LNCAP (cell line): Measurements from ENCODE around the gene DMKN.

Experiments
- CTCF ChIP-seq: fragments of 450-650 bp; IDR thresholded peaks from 2 replicates; pipeline ENCODE4 v1.5.1; 2017; ENCODE audit warnings: mild to moderate bottlenecking

DMKN gene

GRCh38 chr19:35508129-35508528 is 5.3 kb downstream of the DMKN start:
- TF ChIP-seq CTCF = no peak

- no peak for TF ChIP-seq CTCF
Observed at GRCh38 chr19:35507561-35507960, 5.9 kb downstream of the DMKN start.

- no peak for TF ChIP-seq CTCF
Observed at GRCh38 chr19:35506011-35506410, 7.4 kb downstream of the DMKN start.

- TF ChIP-seq CTCF = no peak
Observed at GRCh38 chr19:35502751-35503150, 10.7 kb downstream of the DMKN start.

GRCh38 chr19:35501684-35502083 is 11.8 kb downstream of the DMKN start:
- no peak for TF ChIP-seq CTCF

GRCh38 chr19:35500611-35501010 is 12.8 kb downstream of the DMKN start:
- no peak for TF ChIP-seq CTCF

- no peak for TF ChIP-seq CTCF
Observed at GRCh38 chr19:35498984-35499527, 14.4 kb downstream of the DMKN start.

- TF ChIP-seq CTCF = no peak
Observed at GRCh38 chr19:35498220-35498619, 15.2 kb downstream of the DMKN start.
